Calu3 (cell line): ENCODE results near the gene MAML3. TPM values are rescaled to one million over a fixed set of nuclear protein-coding genes. Genes with fewer than 3 reads are reported as not detected.

ENCODE experiments used
- BruUV-seq: library from RNA; stranded (reverse); fragments of 400-500 nt; replicated peaks from 2 replicates; lab custom pipeline; 2021; lab: Mats Ljungman, UMichigan
- CTCF ChIA-PET: fragments of 300-600 bp; sonication (Branson Sonifier 250); formaldehyde crosslinking; loops from one replicate; lab custom pipeline; 2022; ENCODE audit warnings: antibody characterized with exemption; lab: Charles Lee
- DNase-seq: peaks from one replicate; pipeline ENCODE4 v3.0.0; 2022
- H3K27ac Mint-ChIP-seq: one replicate; pipeline ENCODE4 v1.8.0; 2022; ENCODE audit warnings: mixed read lengths; ENCODE audit not compliant: unreplicated experiment
- H3K27me3 Mint-ChIP-seq: one replicate; pipeline ENCODE4 v1.8.0; 2022; ENCODE audit warnings: mixed read lengths; ENCODE audit not compliant: unreplicated experiment
- H3K36me3 Mint-ChIP-seq: one replicate; pipeline ENCODE4 v1.8.0; 2022; ENCODE audit warnings: mild to moderate bottlenecking, moderate library complexity, mixed read lengths; ENCODE audit not compliant: insufficient read depth, unreplicated experiment
- H3K4me1 Mint-ChIP-seq: one replicate; pipeline ENCODE4 v1.8.0; 2022; ENCODE audit warnings: mild to moderate bottlenecking, low read depth, mixed read lengths; ENCODE audit not compliant: unreplicated experiment
- H3K4me3 Mint-ChIP-seq: one replicate; pipeline ENCODE4 v1.8.0; 2022; ENCODE audit warnings: mild to moderate bottlenecking, low read depth, moderate library complexity, mixed read lengths; ENCODE audit not compliant: unreplicated experiment
- H3K9me3 Mint-ChIP-seq: one replicate; pipeline ENCODE4 v1.8.0; 2022; ENCODE audit warnings: low read depth, mixed read lengths; ENCODE audit not compliant: unreplicated experiment
- CTCF ChIP-seq: fragments of 200-600 bp; IDR thresholded peaks from one replicate; pipeline ENCODE4 v1.8.0; 2022; ENCODE audit warnings: antibody characterized with exemption; ENCODE audit not compliant: unreplicated experiment
- intact Hi-C: fragments of 100-400 bp; cut with micrococcal nuclease; formaldehyde crosslinking; loops from one replicate; pipeline ENCODE4 v1.10.0; 2022; ENCODE audit not compliant: unreplicated experiment
- total RNA-seq: library from RNA; stranded (reverse); gene quantifications from 2 replicates; pipeline ENCODE4 v1.2.3, GENCODE V29; 2022

MAML3 gene
- total RNA-seq, 1 experiment from 2014 or later: 4.0 TPM

GRCh38 chr4:139675651-139676050, 478.3 kb downstream of the MAML3 start:
- CTCF ChIA-PET: no interaction called here
- intact Hi-C loops: no loop called here
- peaks cover 7% of the 10 kb centered on the region for H3K4me1 Mint-ChIP-seq
- H3K4me3 Mint-ChIP-seq: no peak overlapping the region
- no peak for TF ChIP-seq CTCF
- H3K27ac Mint-ChIP-seq: no peak overlapping the region
- no peaks in the 10 kb centered on the region for H3K27me3 Mint-ChIP-seq
- no peaks in the 10 kb centered on the region for H3K9me3 Mint-ChIP-seq
- no TSS peak for BruUV-seq
- no peak for DNase-seq
- no peaks in the 10 kb centered on the region for H3K36me3 Mint-ChIP-seq

- Mint-ChIP-seq H3K9me3 (no peaks in the 10 kb centered on the region), H3K27ac (no peak overlapping the region), H3K27me3 (no peaks in the 10 kb centered on the region), H3K4me1 (peaks cover 7% of the 10 kb centered on the region), H3K4me3 (no peak overlapping the region), H3K36me3 (no peaks in the 10 kb centered on the region)
- no peak for TF ChIP-seq CTCF
- BruUV-seq: no TSS peak
- CTCF ChIA-PET: no interaction called here
- no peak for DNase-seq
- intact Hi-C loops: no loop called here
Measured at GRCh38 chr4:139674875-139675550, 479.0 kb downstream of the MAML3 start.

- Mint-ChIP-seq H3K27me3 (no peaks in the 10 kb centered on the region), H3K4me1 (peaks cover 21% of the 10 kb centered on the region), H3K36me3 (no peaks in the 10 kb centered on the region), H3K27ac (no peak overlapping the region), H3K9me3 (no peaks in the 10 kb centered on the region), H3K4me3 (no peak overlapping the region)
- no peak for TF ChIP-seq CTCF
- BruUV-seq: no TSS peak
- DNase-seq: no peak
- CTCF ChIA-PET: interaction anchor here (0.7 kb wide), 2 partner anchors 144 to 1535 kb away, joined by 3 to 4 read pairs; no protein-coding TSS in a partner anchor
- intact Hi-C loops: no loop called here
Measured at GRCh38 chr4:139672732-139673131, 481.3 kb downstream of the MAML3 start.

- intact Hi-C loops: no loop called here
- Mint-ChIP-seq H3K36me3 (no peaks in the 10 kb centered on the region), H3K4me3 (no peak overlapping the region), H3K9me3 (no peaks in the 10 kb centered on the region), H3K27me3 (no peaks in the 10 kb centered on the region), H3K27ac (no peak overlapping the region), H3K4me1 (peaks cover 26% of the 10 kb centered on the region)
- no peak for TF ChIP-seq CTCF
- no peak for DNase-seq
- no TSS peak for BruUV-seq
- CTCF ChIA-PET: interaction anchor here (0.7 kb wide), 2 partner anchors 143 to 1535 kb away, joined by 3 to 4 read pairs; no protein-coding TSS in a partner anchor
Measured at GRCh38 chr4:139672215-139672614, 481.8 kb downstream of the MAML3 start.
